Endodermal cell (in vitro differentiated cells): ENCODE results near the gene PXDN. TPM values are rescaled to one million over a fixed set of nuclear protein-coding genes. Genes with fewer than 3 reads are reported as not detected.
A peak's percentile ranks its signal among the peaks of the same experiment; 100 is the strongest.
"Not testable (repeated sequence)": the region's sequence is repeated elsewhere in the genome, so short reads cannot be mapped to it uniquely, and the experiment has no call there.

ENCODE experiments used
- DNase-seq: peaks from one replicate; pipeline ENCODE4 v3.0.0-alpha.2; 2017
- H3K27ac ChIP-seq: 2 replicates; pipeline ENCODE4 v1.5.1; 2013; ENCODE audit warnings: mild to moderate bottlenecking, low read depth, low read length, moderate library complexity
- H3K27me3 ChIP-seq: 2 replicates; pipeline ENCODE4 v1.6.1; 2013; ENCODE audit warnings: mild to moderate bottlenecking, low read length, moderate library complexity; ENCODE audit not compliant: insufficient read depth, control insufficient read depth, poor library complexity, severe bottlenecking
- H3K36me3 ChIP-seq: 2 replicates; pipeline ENCODE4 v1.7.0; 2013; ENCODE audit warnings: mild to moderate bottlenecking, low read length, moderate library complexity; ENCODE audit not compliant: control insufficient read depth, insufficient read depth
- H3K4me1 ChIP-seq: one replicate; pipeline ENCODE4 v1.7.0; 2013; ENCODE audit warnings: low read length; ENCODE audit not compliant: control insufficient read depth, insufficient read depth
- H3K4me3 ChIP-seq: 2 replicates; pipeline ENCODE4 v1.5.1; 2013; ENCODE audit warnings: mild to moderate bottlenecking, low read length, moderate library complexity
- H3K9ac ChIP-seq: 2 replicates; pipeline ENCODE4 v1.6.1; 2013; ENCODE audit warnings: mild to moderate bottlenecking, low read length, moderate library complexity; ENCODE audit not compliant: poor library complexity, severe bottlenecking; ENCODE audit errors: extremely low read depth
- H3K9me3 ChIP-seq: 2 replicates; pipeline ENCODE4 v1.6.1; 2013; ENCODE audit warnings: mild to moderate bottlenecking, low read length, moderate library complexity; ENCODE audit not compliant: control insufficient read depth
- H3K27ac Mint-ChIP-seq: 2 replicates; pipeline ENCODE4 v1.8.0; 2020; ENCODE audit warnings: mixed read lengths
- H3K27me3 Mint-ChIP-seq: 2 replicates; pipeline ENCODE4 v1.8.0; 2021; ENCODE audit warnings: mild to moderate bottlenecking, mixed read lengths; ENCODE audit not compliant: insufficient read depth
- H3K36me3 Mint-ChIP-seq: 2 replicates; pipeline ENCODE4 v1.8.0; 2020; ENCODE audit warnings: low read depth, mixed read lengths
- H3K4me1 Mint-ChIP-seq: 2 replicates; pipeline ENCODE4 v1.8.0; 2020; ENCODE audit warnings: mixed read lengths
- H3K4me3 Mint-ChIP-seq: 2 replicates; pipeline ENCODE4 v1.8.0; 2020; ENCODE audit warnings: mild to moderate bottlenecking, moderate library complexity, mixed read lengths
- H3K9me3 Mint-ChIP-seq: 2 replicates; pipeline ENCODE4 v1.8.0; 2020; ENCODE audit warnings: mild to moderate bottlenecking, mixed read lengths
- WGBS, 2 experiments: methylation state at CpG; one replicate each; pipeline versions ENCODE4 v1.1.5 to v1.1.7; 2013; ENCODE audit warnings: missing lambda C conversion rate in 2 of 2, mixed read lengths in 1 of 2; ENCODE audit not compliant: insufficient coverage in 1 of 2, insufficient read length in 1 of 2; 5-methylcytosine and 5-hydroxymethylcytosine counted together
- total RNA-seq, 2 donors: library from RNA; stranded (reverse); fragmentation: NEBNext Ultra II Directional in 1 of 2; extraction: Animal tissue kit (Norgen Biotek cat#: 25700) in 1 of 2; gene quantifications; 2 replicates in 1 of 2; 3 replicates in 1 of 2; pipeline ENCODE4 v1.2.1, GENCODE V29; 2021
- TF ChIP-seq, protein P1 (sequence below): fragments of 200-600 bp; sonication (generic); conservative IDR thresholded peaks from 2 replicates; pipeline ENCODE4 v1.5.0; 2021; ENCODE audit warnings: antibody characterized with exemption, mild to moderate bottlenecking

PXDN gene
- total RNA-seq, 2 donors from 2014 or later = 212 to 247 TPM

- TF ChIP-seq, protein P1, sequence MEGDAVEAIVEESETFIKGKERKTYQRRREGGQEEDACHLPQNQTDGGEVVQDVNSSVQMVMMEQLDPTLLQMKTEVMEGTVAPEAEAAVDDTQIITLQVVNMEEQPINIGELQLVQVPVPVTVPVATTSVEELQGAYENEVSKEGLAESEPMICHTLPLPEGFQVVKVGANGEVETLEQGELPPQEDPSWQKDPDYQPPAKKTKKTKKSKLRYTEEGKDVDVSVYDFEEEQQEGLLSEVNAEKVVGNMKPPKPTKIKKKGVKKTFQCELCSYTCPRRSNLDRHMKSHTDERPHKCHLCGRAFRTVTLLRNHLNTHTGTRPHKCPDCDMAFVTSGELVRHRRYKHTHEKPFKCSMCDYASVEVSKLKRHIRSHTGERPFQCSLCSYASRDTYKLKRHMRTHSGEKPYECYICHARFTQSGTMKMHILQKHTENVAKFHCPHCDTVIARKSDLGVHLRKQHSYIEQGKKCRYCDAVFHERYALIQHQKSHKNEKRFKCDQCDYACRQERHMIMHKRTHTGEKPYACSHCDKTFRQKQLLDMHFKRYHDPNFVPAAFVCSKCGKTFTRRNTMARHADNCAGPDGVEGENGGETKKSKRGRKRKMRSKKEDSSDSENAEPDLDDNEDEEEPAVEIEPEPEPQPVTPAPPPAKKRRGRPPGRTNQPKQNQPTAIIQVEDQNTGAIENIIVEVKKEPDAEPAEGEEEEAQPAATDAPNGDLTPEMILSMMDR = no peak
- Mint-ChIP-seq H3K27ac (peak overlapping the region; percentile 30), H3K36me3 (peaks cover 6% of the 10 kb centered on the region), H3K9me3 (no peaks in the 10 kb centered on the region), H3K4me3 (no peak overlapping the region), H3K4me1 (peaks cover 40% of the 10 kb centered on the region), H3K27me3 (no peaks in the 10 kb centered on the region)
- Histone ChIP-seq H3K27ac (no peak overlapping the region), H3K36me3 (no peaks in the 10 kb centered on the region), H3K9me3 (no peaks in the 10 kb centered on the region), H3K4me1 (peaks cover 16% of the 10 kb centered on the region), H3K27me3 (no peaks in the 10 kb centered on the region), H3K4me3 (no peak overlapping the region), H3K9ac (no peak overlapping the region)
- peak; percentile 72 for DNase-seq
- WGBS, 2 experiments = 74 to 88% methylated on average over 7 to 20 of the region's 20 CpGs
These were observed 42.6 kb downstream of the PXDN start for GRCh38 chr2:1701556-1702185.

DNA sequence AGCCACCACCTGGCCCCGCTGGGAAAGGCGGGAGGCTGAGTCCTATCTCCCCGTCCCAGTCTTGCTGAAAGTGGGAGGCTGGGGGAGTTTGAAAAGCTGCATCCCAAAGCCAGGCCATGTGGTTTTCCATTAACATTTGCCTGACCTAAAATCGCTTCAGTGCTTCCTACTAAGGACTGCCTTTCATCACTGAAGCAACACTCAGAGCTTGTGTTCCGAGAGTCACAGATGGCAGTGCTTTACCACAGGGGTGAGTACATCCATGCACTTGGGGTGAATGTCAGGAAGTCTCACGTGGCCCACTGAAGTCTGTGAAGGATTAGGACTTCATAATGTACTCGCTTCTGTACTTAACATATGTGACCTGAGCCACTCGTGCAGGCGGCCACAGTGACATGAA, 43.3 kb downstream of the PXDN start:
- H3K4me1 ChIP-seq = peaks cover 16% of the 10 kb centered on the region
- H3K9me3 ChIP-seq = no peaks in the 10 kb centered on the region
- no peak overlapping the region for H3K27ac ChIP-seq
- 93 to 97% methylated on average over 9 of the region's 9 CpGs for WGBS, 2 experiments
- peak; percentile 40 for DNase-seq
- H3K36me3 ChIP-seq = no peaks in the 10 kb centered on the region
- H3K4me3 ChIP-seq = no peak overlapping the region
- Mint-ChIP-seq H3K27me3 (no peaks in the 10 kb centered on the region), H3K4me1 (peaks cover 34% of the 10 kb centered on the region), H3K4me3 (no peak overlapping the region), H3K27ac (peak overlapping the region; percentile 30), H3K36me3 (peaks cover 6% of the 10 kb centered on the region), H3K9me3 (no peaks in the 10 kb centered on the region)
- no peak overlapping the region for H3K9ac ChIP-seq
- no peaks in the 10 kb centered on the region for H3K27me3 ChIP-seq
- TF ChIP-seq, protein P1 = no peak

DNA sequence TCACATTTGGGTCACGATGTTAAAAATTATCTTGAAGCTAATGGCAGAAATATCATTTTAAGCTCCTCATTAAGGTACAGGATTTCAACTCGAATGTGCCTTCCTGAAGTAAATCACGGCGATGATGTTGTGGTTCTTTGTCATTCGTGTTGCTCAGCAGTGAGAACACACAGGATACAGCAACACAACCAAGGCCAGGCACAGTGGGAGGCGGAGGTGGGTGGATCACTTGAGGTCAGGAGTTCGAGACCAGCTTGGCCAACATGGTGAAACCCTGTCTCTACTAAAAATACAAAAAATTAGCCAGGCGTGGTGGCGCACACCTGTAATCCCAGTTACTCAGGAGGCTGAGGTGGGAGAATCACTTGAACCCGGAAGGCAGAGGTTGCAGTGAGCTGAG, 43.9 kb downstream of the PXDN start:
- not testable (repeated sequence) for H3K9me3 Mint-ChIP-seq, H3K9ac ChIP-seq

More for the DNA sequence above, 43.9 kb downstream of the PXDN start:
- H3K4me1 ChIP-seq = peaks cover 16% of the 10 kb centered on the region
- not testable (repeated sequence) for H3K27ac ChIP-seq, H3K36me3 ChIP-seq, H3K4me3 Mint-ChIP-seq, H3K4me3 ChIP-seq, H3K36me3 Mint-ChIP-seq, H3K27ac Mint-ChIP-seq, H3K9me3 ChIP-seq, H3K27me3 ChIP-seq, H3K27me3 Mint-ChIP-seq
- DNase-seq = peak; percentile 51
- WGBS, 2 experiments = 88 to 95% methylated on average over 9 to 10 of the region's 10 CpGs
- peaks cover 34% of the 10 kb centered on the region for H3K4me1 Mint-ChIP-seq
